K562 (cell line): ENCODE measurements around the gene HSPA4L. TPM values are rescaled to one million over a fixed set of nuclear protein-coding genes. Genes with fewer than 3 reads are reported as not detected.

Experiments
- DNMT1 ChIP-seq: fragments of 450-650 bp; IDR thresholded peaks from 2 replicates; pipeline ENCODE4 v1.6.1; 2016; ENCODE audit warnings: antibody characterized with exemption, mild to moderate bottlenecking
- EP300 ChIP-seq: IDR thresholded peaks from 2 replicates; pipeline ENCODE4 v1.6.1; 2012; ENCODE audit warnings: low read length, improper control_type of control experiment
- FOXJ2 ChIP-seq: fragments of 200-800 bp; sonication (Bioruptor generic); IDR thresholded peaks from 2 replicates; pipeline ENCODE4 v1.6.1; 2016; ENCODE audit warnings: missing genetic modification characterization, missing compliant biosample characterization
- HNRNPK ChIP-seq: fragments of 200-400 bp; formaldehyde crosslinking; IDR thresholded peaks from one replicate; pipeline ENCODE4 v1.6.1; 2018; ENCODE audit warnings: mild to moderate bottlenecking, low read depth, low read length; ENCODE audit not compliant: poor library complexity, severe bottlenecking
- KLF1 ChIP-seq: fragments of 450-650 bp; IDR thresholded peaks from 2 replicates; pipeline ENCODE4 v1.6.1; 2016; ENCODE audit warnings: missing genetic modification characterization, missing compliant biosample characterization
- MECOM ChIP-seq: fragments of 250-450 bp; sonication (Bioruptor Pico); IDR thresholded peaks from 2 replicates; pipeline ENCODE4 v1.8.0; 2022; ENCODE audit warnings: inconsistent platforms
- MYNN ChIP-seq, 2 experiments: sonication (generic); formaldehyde crosslinking in 1 of 2; IDR thresholded peaks; 2 replicates each; pipeline versions ENCODE4 v1.5.0 to v1.6.1; 2016 to 2020; ENCODE audit warnings: antibody characterized with exemption in 1 of 2, missing genetic modification reagents in 1 of 2
- NFE2L1 ChIP-seq: fragments of 450-650 bp; IDR thresholded peaks from 2 replicates; pipeline ENCODE4 v1.6.1; 2016; ENCODE audit warnings: missing genetic modification characterization, low read depth, mild to moderate bottlenecking, missing compliant biosample characterization, moderate library complexity, borderline replicate concordance
- NR2C1 ChIP-seq, 2 experiments: fragments of 450-650 bp; IDR thresholded peaks; 2 replicates each; pipeline ENCODE4 v1.6.1; 2017; ENCODE audit warnings: mild to moderate bottlenecking in 2 of 2, antibody characterized with exemption in 1 of 2, inconsistent platforms in 1 of 2, missing compliant biosample characterization in 1 of 2, missing genetic modification characterization in 1 of 2
- RBM22 ChIP-seq: fragments of 200-400 bp; formaldehyde crosslinking; IDR thresholded peaks from 2 replicates; pipeline ENCODE4 v1.6.1; 2018; ENCODE audit warnings: low read length, low read depth; ENCODE audit not compliant: poor library complexity, severe bottlenecking
- SMAD3 ChIP-seq: fragments of 450-650 bp; formaldehyde crosslinking; conservative IDR thresholded peaks from 2 replicates; pipeline ENCODE4 v1.4.0; 2020; ENCODE audit warnings: mild to moderate bottlenecking
- SMARCA5 ChIP-seq: fragments of 450-650 bp; IDR thresholded peaks from 2 replicates; pipeline ENCODE4 v1.6.1; 2016
- SRSF3 ChIP-seq: fragments of 200-400 bp; formaldehyde crosslinking; IDR thresholded peaks from 2 replicates; pipeline ENCODE4 v1.6.1; 2016; ENCODE audit warnings: mild to moderate bottlenecking, low read length, moderate library complexity; ENCODE audit not compliant: insufficient read depth
- U2AF1 ChIP-seq: fragments of 200-400 bp; formaldehyde crosslinking; optimal IDR thresholded peaks from 2 replicates; pipeline ENCODE3; 2017; ENCODE audit warnings: mild to moderate bottlenecking, low read depth, low read length, moderate library complexity
- ZNF217 ChIP-seq: sonication (generic); formaldehyde crosslinking; IDR thresholded peaks from 2 replicates; pipeline ENCODE4 v1.8.0; 2022; ENCODE audit warnings: mild to moderate bottlenecking, missing genetic modification reagents
- ZNF583 ChIP-seq: fragments of 250-450 bp; sonication (Bioruptor Pico); IDR thresholded peaks from 2 replicates; pipeline ENCODE4 v1.4.0; 2020
- ZNF644 ChIP-seq: fragments of 200-800 bp; sonication (Bioruptor generic); IDR thresholded peaks from 2 replicates; pipeline ENCODE4 v1.6.1; 2016; ENCODE audit warnings: low read depth, missing genetic modification characterization, missing compliant biosample characterization
- polyA plus RNA-seq, 8 experiments: library from polyadenylated mRNA; depleted of rRNA in 4 of 8; stranded (reverse) in 5 of 8; unstranded in 3 of 8; fragments of >200 nt; fragmentation: Nextera tagmentation in 2 of 8; fragmentation: Illumina TruSeq in 1 of 8; extraction: Ambion mirVana in 2 of 8; extraction: Trizol in 1 of 8; gene quantifications; 2 replicates each; pipeline versions ENCODE4 v1.2.1 to v1.2.3, GENCODE V29; 2011 to 2014; ENCODE audit warnings: inconsistent platforms in 1 of 8, missing spikeins in 1 of 8
- total RNA-seq, 7 experiments: library from RNA; depleted of rRNA in 6 of 7; stranded (reverse); fragments of >200 nt in 6 of 7; fragmentation: Illumina TruSeq in 2 of 7; extraction: Trizol in 2 of 7; gene quantifications; 2 replicates each; pipeline versions ENCODE4 v1.2.1 to v1.2.3, GENCODE V29; 2011 to 2021; ENCODE audit warnings: low replicate concordance in 1 of 7
- TF ChIP-seq, protein P1 (sequence below): fragments of 250-450 bp; sonication (Bioruptor Pico); IDR thresholded peaks from 2 replicates; pipeline ENCODE4 v1.8.0; 2021; ENCODE audit warnings: moderate library complexity, mild to moderate bottlenecking, inconsistent platforms
- TF ChIP-seq, protein P2 (sequence below): sonication (generic); formaldehyde crosslinking; IDR thresholded peaks from 2 replicates; pipeline ENCODE4 v1.8.1; 2023; ENCODE audit warnings: missing genetic modification reagents, mild to moderate bottlenecking, borderline replicate concordance
- TF ChIP-seq, protein P3 (sequence below): fragments of 450-650 bp; IDR thresholded peaks from 2 replicates; pipeline ENCODE4 v1.6.1; 2018; ENCODE audit not compliant: partially characterized antibody

The HSPA4L gene
- total and polyA plus RNA-seq, 9 of the 15 experiments (the other 6 are each of a cell fraction or from before 2014, with no cell fraction given), result 12.3 to 37.0 (median 21.7) TPM

DNA sequence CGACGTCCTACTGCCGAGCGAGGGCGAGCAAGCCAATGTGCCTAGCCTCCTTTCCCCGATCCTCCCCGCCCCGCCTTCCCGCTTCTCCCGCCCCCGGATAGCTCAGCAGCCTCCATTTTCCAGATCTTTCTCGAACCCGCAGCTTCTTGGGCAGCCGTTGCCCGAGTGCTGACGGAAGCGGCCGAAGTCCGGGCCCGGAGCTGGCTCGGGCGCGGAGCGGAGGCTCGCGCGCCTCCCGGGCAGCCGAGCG is 172 bp upstream of the HSPA4L start (continued):
- TF ChIP-seq NFE2L1 (tag) (no peak), FOXJ2 (tag) (no peak), ZNF583 (CRISPR knock-in tag) (no peak), EP300 (peak; percentile 30; the same call in 1 of the 2 replicates), KLF1 (tag) (no peak), HNRNPK (no peak), SMARCA5 (no peak), ZNF644 (tag) (no peak), DNMT1 (no peak), ZNF217 (no peak), U2AF1 (no peak), MECOM (no peak), MYNN (IDR thresholded peaks at IDR 0.05) (no peak), MYNN (CRISPR knock-in tag; IDR thresholded peaks at IDR 0.05) (no peak), NR2C1 (IDR thresholded peaks at IDR 0.05) (no peak), NR2C1 (tag; IDR thresholded peaks at IDR 0.05) (no peak), RBM22 (no peak), SRSF3 (no peak), SMAD3 (CRISPR knock-in tag) (no peak)
- TF ChIP-seq, protein P1, sequence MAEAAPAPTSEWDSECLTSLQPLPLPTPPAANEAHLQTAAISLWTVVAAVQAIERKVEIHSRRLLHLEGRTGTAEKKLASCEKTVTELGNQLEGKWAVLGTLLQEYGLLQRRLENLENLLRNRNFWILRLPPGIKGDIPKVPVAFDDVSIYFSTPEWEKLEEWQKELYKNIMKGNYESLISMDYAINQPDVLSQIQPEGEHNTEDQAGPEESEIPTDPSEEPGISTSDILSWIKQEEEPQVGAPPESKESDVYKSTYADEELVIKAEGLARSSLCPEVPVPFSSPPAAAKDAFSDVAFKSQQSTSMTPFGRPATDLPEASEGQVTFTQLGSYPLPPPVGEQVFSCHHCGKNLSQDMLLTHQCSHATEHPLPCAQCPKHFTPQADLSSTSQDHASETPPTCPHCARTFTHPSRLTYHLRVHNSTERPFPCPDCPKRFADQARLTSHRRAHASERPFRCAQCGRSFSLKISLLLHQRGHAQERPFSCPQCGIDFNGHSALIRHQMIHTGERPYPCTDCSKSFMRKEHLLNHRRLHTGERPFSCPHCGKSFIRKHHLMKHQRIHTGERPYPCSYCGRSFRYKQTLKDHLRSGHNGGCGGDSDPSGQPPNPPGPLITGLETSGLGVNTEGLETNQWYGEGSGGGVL (CRISPR knock-in tag), result no peak
- TF ChIP-seq, protein P2, sequence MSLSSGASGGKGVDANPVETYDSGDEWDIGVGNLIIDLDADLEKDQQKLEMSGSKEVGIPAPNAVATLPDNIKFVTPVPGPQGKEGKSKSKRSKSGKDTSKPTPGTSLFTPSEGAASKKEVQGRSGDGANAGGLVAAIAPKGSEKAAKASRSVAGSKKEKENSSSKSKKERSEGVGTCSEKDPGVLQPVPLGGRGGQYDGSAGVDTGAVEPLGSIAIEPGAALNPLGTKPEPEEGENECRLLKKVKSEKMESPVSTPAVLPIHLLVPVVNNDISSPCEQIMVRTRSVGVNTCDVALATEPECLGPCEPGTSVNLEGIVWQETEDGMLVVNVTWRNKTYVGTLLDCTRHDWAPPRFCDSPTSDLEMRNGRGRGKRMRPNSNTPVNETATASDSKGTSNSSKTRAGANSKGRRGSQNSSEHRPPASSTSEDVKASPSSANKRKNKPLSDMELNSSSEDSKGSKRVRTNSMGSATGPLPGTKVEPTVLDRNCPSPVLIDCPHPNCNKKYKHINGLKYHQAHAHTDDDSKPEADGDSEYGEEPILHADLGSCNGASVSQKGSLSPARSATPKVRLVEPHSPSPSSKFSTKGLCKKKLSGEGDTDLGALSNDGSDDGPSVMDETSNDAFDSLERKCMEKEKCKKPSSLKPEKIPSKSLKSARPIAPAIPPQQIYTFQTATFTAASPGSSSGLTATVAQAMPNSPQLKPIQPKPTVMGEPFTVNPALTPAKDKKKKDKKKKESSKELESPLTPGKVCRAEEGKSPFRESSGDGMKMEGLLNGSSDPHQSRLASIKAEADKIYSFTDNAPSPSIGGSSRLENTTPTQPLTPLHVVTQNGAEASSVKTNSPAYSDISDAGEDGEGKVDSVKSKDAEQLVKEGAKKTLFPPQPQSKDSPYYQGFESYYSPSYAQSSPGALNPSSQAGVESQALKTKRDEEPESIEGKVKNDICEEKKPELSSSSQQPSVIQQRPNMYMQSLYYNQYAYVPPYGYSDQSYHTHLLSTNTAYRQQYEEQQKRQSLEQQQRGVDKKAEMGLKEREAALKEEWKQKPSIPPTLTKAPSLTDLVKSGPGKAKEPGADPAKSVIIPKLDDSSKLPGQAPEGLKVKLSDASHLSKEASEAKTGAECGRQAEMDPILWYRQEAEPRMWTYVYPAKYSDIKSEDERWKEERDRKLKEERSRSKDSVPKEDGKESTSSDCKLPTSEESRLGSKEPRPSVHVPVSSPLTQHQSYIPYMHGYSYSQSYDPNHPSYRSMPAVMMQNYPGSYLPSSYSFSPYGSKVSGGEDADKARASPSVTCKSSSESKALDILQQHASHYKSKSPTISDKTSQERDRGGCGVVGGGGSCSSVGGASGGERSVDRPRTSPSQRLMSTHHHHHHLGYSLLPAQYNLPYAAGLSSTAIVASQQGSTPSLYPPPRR (CRISPR knock-in tag), result no peak
- TF ChIP-seq, protein P3, sequence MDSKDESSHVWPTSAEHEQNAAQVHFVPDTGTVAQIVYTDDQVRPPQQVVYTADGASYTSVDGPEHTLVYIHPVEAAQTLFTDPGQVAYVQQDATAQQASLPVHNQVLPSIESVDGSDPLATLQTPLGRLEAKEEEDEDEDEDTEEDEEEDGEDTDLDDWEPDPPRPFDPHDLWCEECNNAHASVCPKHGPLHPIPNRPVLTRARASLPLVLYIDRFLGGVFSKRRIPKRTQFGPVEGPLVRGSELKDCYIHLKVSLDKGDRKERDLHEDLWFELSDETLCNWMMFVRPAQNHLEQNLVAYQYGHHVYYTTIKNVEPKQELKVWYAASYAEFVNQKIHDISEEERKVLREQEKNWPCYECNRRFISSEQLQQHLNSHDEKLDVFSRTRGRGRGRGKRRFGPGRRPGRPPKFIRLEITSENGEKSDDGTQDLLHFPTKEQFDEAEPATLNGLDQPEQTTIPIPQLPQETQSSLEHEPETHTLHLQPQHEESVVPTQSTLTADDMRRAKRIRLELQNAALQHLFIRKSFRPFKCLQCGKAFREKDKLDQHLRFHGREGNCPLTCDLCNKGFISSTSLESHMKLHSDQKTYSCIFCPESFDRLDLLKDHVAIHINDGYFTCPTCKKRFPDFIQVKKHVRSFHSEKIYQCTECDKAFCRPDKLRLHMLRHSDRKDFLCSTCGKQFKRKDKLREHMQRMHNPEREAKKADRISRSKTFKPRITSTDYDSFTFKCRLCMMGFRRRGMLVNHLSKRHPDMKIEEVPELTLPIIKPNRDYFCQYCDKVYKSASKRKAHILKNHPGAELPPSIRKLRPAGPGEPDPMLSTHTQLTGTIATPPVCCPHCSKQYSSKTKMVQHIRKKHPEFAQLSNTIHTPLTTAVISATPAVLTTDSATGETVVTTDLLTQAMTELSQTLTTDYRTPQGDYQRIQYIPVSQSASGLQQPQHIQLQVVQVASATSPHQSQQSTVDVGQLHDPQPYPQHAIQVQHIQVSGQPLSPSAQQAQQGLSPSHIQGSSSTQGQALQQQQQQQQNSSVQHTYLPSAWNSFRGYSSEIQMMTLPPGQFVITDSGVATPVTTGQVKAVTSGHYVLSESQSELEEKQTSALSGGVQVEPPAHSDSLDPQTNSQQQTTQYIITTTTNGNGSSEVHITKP, result no peak
